Panc1 (cell line): Measurements from ENCODE around the gene FOXN4.

ENCODE experiments used
- POLR2AphosphoS5 ChIP-seq: IDR thresholded peaks from 2 replicates; pipeline ENCODE4 v1.6.1; 2012; ENCODE audit warnings: mild to moderate bottlenecking, low read depth, low read length, moderate library complexity
- SIN3A ChIP-seq: IDR thresholded peaks from 2 replicates; pipeline ENCODE4 v1.6.1; 2012; ENCODE audit warnings: low read depth, mild to moderate bottlenecking, low read length, moderate library complexity, borderline replicate concordance; ENCODE audit not compliant: insufficient read depth
- TF ChIP-seq, protein P1 (sequence below), 2 experiments: IDR thresholded peaks; 2 replicates each; pipeline ENCODE4 v1.6.1; 2011 to 2012; ENCODE audit warnings: low read depth in 2 of 2, control low read depth in 1 of 2, low read length in 1 of 2, mild to moderate bottlenecking in 1 of 2, moderate library complexity in 1 of 2; ENCODE audit not compliant: insufficient read depth in 1 of 2
- TF ChIP-seq, protein P2 (sequence below): fragments of 450-650 bp; IDR thresholded peaks from 2 replicates; pipeline ENCODE4 v1.5.1; 2017; ENCODE audit warnings: mild to moderate bottlenecking

DNA sequence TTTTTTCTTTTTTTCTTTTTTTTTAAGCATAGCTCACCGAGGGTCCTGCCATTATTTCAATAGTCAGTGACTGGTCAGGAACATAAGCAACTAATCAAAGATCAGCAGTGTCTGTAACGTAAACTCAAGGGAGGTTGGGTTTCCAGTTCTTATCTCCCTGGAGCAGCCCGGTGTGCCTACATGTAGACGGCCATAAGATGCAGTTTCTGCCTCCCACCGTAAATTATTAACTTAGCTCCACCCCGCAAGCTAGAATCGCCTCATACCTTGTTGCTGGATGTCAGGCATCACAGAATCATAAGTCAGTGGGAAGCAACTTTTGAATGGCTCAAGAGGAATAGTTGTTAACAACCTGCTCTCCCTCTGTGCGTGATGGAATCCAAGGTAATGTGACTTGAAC, 38.5 kb upstream of the FOXN4 start, which contains the start of gene MYO1H:
- TF ChIP-seq, protein P1, sequence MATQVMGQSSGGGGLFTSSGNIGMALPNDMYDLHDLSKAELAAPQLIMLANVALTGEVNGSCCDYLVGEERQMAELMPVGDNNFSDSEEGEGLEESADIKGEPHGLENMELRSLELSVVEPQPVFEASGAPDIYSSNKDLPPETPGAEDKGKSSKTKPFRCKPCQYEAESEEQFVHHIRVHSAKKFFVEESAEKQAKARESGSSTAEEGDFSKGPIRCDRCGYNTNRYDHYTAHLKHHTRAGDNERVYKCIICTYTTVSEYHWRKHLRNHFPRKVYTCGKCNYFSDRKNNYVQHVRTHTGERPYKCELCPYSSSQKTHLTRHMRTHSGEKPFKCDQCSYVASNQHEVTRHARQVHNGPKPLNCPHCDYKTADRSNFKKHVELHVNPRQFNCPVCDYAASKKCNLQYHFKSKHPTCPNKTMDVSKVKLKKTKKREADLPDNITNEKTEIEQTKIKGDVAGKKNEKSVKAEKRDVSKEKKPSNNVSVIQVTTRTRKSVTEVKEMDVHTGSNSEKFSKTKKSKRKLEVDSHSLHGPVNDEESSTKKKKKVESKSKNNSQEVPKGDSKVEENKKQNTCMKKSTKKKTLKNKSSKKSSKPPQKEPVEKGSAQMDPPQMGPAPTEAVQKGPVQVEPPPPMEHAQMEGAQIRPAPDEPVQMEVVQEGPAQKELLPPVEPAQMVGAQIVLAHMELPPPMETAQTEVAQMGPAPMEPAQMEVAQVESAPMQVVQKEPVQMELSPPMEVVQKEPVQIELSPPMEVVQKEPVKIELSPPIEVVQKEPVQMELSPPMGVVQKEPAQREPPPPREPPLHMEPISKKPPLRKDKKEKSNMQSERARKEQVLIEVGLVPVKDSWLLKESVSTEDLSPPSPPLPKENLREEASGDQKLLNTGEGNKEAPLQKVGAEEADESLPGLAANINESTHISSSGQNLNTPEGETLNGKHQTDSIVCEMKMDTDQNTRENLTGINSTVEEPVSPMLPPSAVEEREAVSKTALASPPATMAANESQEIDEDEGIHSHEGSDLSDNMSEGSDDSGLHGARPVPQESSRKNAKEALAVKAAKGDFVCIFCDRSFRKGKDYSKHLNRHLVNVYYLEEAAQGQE (IDR thresholded peaks at IDR 0.05; ENCODE audit: insufficient read depth in 1 of 2, low read depth in 2 of 2, low read length in 1 of 2) = no peak
- TF ChIP-seq, protein P2, sequence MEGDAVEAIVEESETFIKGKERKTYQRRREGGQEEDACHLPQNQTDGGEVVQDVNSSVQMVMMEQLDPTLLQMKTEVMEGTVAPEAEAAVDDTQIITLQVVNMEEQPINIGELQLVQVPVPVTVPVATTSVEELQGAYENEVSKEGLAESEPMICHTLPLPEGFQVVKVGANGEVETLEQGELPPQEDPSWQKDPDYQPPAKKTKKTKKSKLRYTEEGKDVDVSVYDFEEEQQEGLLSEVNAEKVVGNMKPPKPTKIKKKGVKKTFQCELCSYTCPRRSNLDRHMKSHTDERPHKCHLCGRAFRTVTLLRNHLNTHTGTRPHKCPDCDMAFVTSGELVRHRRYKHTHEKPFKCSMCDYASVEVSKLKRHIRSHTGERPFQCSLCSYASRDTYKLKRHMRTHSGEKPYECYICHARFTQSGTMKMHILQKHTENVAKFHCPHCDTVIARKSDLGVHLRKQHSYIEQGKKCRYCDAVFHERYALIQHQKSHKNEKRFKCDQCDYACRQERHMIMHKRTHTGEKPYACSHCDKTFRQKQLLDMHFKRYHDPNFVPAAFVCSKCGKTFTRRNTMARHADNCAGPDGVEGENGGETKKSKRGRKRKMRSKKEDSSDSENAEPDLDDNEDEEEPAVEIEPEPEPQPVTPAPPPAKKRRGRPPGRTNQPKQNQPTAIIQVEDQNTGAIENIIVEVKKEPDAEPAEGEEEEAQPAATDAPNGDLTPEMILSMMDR = no peak
- TF ChIP-seq SIN3A (no peak), POLR2AphosphoS5 (no peak)
